Aorta (tissue), 5 donors: ENCODE data around the gene JPT1. TPM values are rescaled to one million over a fixed set of nuclear protein-coding genes. Genes with fewer than 3 reads are reported as not detected.
"Not testable (repeated sequence)": the region's sequence is repeated elsewhere in the genome, so short reads cannot be mapped to it uniquely, and the experiment has no call there.

Experiments used
- ATAC-seq: fragments of 200-7000 bp; cut with Tn5 transposase; one replicate; pipeline ENCODE4 v1.9.1; 2022; ENCODE audit warnings: moderate library complexity; ENCODE audit not compliant: low FRiP score
- DNase-seq, 2 donors: peaks; one replicate each; pipeline ENCODE4 v3.0.0-alpha.2; 2020
- H3K27ac ChIP-seq, 2 donors: one replicate each; pipeline ENCODE4 v1.5.1; 2013; ENCODE audit warnings: low read length in 2 of 2, mild to moderate bottlenecking in 2 of 2, moderate library complexity in 2 of 2, control low read depth in 1 of 2, inconsistent platforms in 1 of 2, low read depth in 1 of 2
- H3K27me3 ChIP-seq, 2 donors: one replicate each; pipeline ENCODE4 v1.6.1; 2013; ENCODE audit warnings: control low read depth in 1 of 2, low read length in 1 of 2, mild to moderate bottlenecking in 1 of 2, moderate library complexity in 1 of 2; ENCODE audit not compliant: insufficient read depth in 2 of 2, control insufficient read depth in 1 of 2
- H3K36me3 ChIP-seq, 2 donors: one replicate each; pipeline ENCODE4 v1.6.1; 2013; ENCODE audit warnings: control low read depth in 1 of 2, low read length in 1 of 2, mild to moderate bottlenecking in 1 of 2; ENCODE audit not compliant: insufficient read depth in 2 of 2, control insufficient read depth in 1 of 2
- H3K4me1 ChIP-seq, 2 donors: one replicate each; pipeline ENCODE4 v1.6.1; 2013; ENCODE audit warnings: low read length in 2 of 2, control low read depth in 1 of 2, mild to moderate bottlenecking in 1 of 2, moderate library complexity in 1 of 2; ENCODE audit not compliant: insufficient read depth in 2 of 2, control insufficient read depth in 1 of 2
- H3K4me3 ChIP-seq, 2 donors: one replicate each; pipeline ENCODE4 v1.5.1; 2013; ENCODE audit warnings: low read length in 2 of 2, control low read depth in 1 of 2, mild to moderate bottlenecking in 1 of 2
- H3K9me3 ChIP-seq: one replicate; pipeline ENCODE4 v1.6.1; 2013; ENCODE audit warnings: mild to moderate bottlenecking, low read length; ENCODE audit not compliant: control insufficient read depth
- WGBS, 2 donors: extraction: QIAGEN DNeasy Blood & Tissue Kit; methylation state at CpG; one replicate each; pipeline ENCODE4 v1.1.7; 2013; 5-methylcytosine and 5-hydroxymethylcytosine counted together
- intact Hi-C, 2 donors: fragments of 100-400 bp; cut with DNase I; formaldehyde crosslinking; loops; one replicate each; pipeline versions ENCODE4 v1.14.2 to v1.15.0; 2022
- polyA plus RNA-seq, 2 donors: library from polyadenylated mRNA; stranded (reverse); fragments of 200-250 nt; gene quantifications; one replicate each; pipeline ENCODE4 v1.2.3, GENCODE V29; 2013
- total RNA-seq, 2 donors: library from RNA; stranded (reverse); fragmentation: NEBNext Ultra II Directional; extraction: Animal tissue kit (Norgen Biotek cat#: 25700); gene quantifications; one replicate each; pipeline ENCODE4 v1.2.1, GENCODE V29; 2021
- donor health status: healthy with polysubstance abuse.
- donor health status: Bipolar disorder and iron deficiency.
- donor health status: DM: no; HTN: no; CAD: no.
- donor health status: DM: no; HTN: no; CAD: no.
- donor health status: DM: yes; HTN: yes; CAD: no.

Gene JPT1
- total and polyA plus RNA-seq, 4 donors = 10.8 to 144 (median 17.2) TPM

- Histone ChIP-seq H3K27ac (no peak overlapping the region), H3K9me3 (no peaks in the 10 kb centered on the region), H3K4me3 (no peak overlapping the region), H3K4me1 (no peaks in the 10 kb centered on the region), H3K36me3 (no peaks in the 10 kb centered on the region), H3K27me3 (no peaks in the 10 kb centered on the region)
- intact Hi-C loops = no loop called here
- 88 to 89% methylated on average over 33 of the region's 33 CpGs for WGBS, 2 donors
- DNase-seq (no peak), ATAC-seq (no peak)
Measured at GRCh38 chr17:75128694-75129505, 25.4 kb downstream of the JPT1 start.

GRCh38 chr17:75127936-75128335 is 26.4 kb downstream of the JPT1 start:
- ATAC-seq, intact Hi-C loops, H3K4me1 ChIP-seq, H3K27me3 ChIP-seq, H3K36me3 ChIP-seq, H3K9me3 ChIP-seq, H3K4me3 ChIP-seq, H3K27ac ChIP-seq, DNase-seq: not testable (repeated sequence)
- WGBS, 2 donors = 87 to 93% methylated on average over 5 of the region's 5 CpGs

- Histone ChIP-seq H3K4me1 (no peaks in the 10 kb centered on the region), H3K27ac (no peak overlapping the region), H3K9me3 (no peaks in the 10 kb centered on the region), H3K27me3 (no peaks in the 10 kb centered on the region), H3K4me3 (no peak overlapping the region), H3K36me3 (no peaks in the 10 kb centered on the region)
- intact Hi-C loops = no loop called here
- WGBS, 2 donors = 94 to 95% methylated on average over 8 of the region's 8 CpGs
- ATAC-seq (no peak), DNase-seq (no peak)
Measured at GRCh38 chr17:75126954-75127353, 27.4 kb downstream of the JPT1 start.

- Histone ChIP-seq H3K9me3 (no peaks in the 10 kb centered on the region), H3K4me3 (no peak overlapping the region), H3K27me3 (no peaks in the 10 kb centered on the region), H3K4me1 (no peaks in the 10 kb centered on the region), H3K36me3 (no peaks in the 10 kb centered on the region), H3K27ac (no peak overlapping the region)
- intact Hi-C loops = no loop called here
- WGBS, 2 donors = 57 to 58% methylated on average over 3 of the region's 3 CpGs
- DNase-seq = no peak
- ATAC-seq = no peak
Measured at GRCh38 chr17:75125984-75126383, 28.3 kb downstream of the JPT1 start.

GRCh38 chr17:75124819-75125162 is 29.5 kb downstream of the JPT1 start:
- Histone ChIP-seq H3K4me1 (no peaks in the 10 kb centered on the region), H3K27ac (no peak overlapping the region), H3K4me3 (no peak overlapping the region), H3K36me3 (no peaks in the 10 kb centered on the region), H3K27me3 (no peaks in the 10 kb centered on the region), H3K9me3 (no peaks in the 10 kb centered on the region)
- intact Hi-C loops = no loop called here
- ATAC-seq = no peak
- 90 to 93% methylated on average over 4 of the region's 4 CpGs for WGBS, 2 donors
- no peak for DNase-seq

GRCh38 chr17:75124041-75124818 is 30.1 kb downstream of the JPT1 start:
- ATAC-seq (peak; percentile 63), DNase-seq (peak in 1 of 2 donors; percentile 78)
- 84% methylated on average over 19 of the region's 19 CpGs for WGBS, 2 donors
- Histone ChIP-seq H3K4me1 (no peaks in the 10 kb centered on the region), H3K36me3 (no peaks in the 10 kb centered on the region), H3K27ac (no peak overlapping the region), H3K9me3 (no peaks in the 10 kb centered on the region), H3K4me3 (no peak overlapping the region), H3K27me3 (no peaks in the 10 kb centered on the region)
- intact Hi-C loops = no loop called here

- 93 to 95% methylated on average over 14 of the region's 14 CpGs for WGBS, 2 donors
- Histone ChIP-seq H3K4me3 (no peak overlapping the region), H3K4me1 (no peaks in the 10 kb centered on the region), H3K27me3 (no peaks in the 10 kb centered on the region), H3K9me3 (no peaks in the 10 kb centered on the region), H3K36me3 (no peaks in the 10 kb centered on the region), H3K27ac (no peak overlapping the region)
- intact Hi-C loops = loop anchor here in 1 of 2 donors (10.0 kb wide), 1 partner anchor 56 kb away; no protein-coding TSS in a partner anchor
- ATAC-seq (no peak), DNase-seq (no peak)
Measured at GRCh38 chr17:75118307-75118706, 36.0 kb downstream of the JPT1 start.

- no peak for DNase-seq
- WGBS, 2 donors = 81% methylated on average over 9 of the region's 9 CpGs
- no peak for ATAC-seq
- Histone ChIP-seq H3K27ac (no peak overlapping the region), H3K9me3 (no peaks in the 10 kb centered on the region), H3K4me1 (no peaks in the 10 kb centered on the region), H3K36me3 (no peaks in the 10 kb centered on the region), H3K4me3 (no peak overlapping the region), H3K27me3 (no peaks in the 10 kb centered on the region)
- intact Hi-C loops = loop anchor here in 1 of 2 donors (10.0 kb wide), 1 partner anchor 58 kb away; no protein-coding TSS in a partner anchor
Measured at GRCh38 chr17:75116737-75117136, 37.6 kb downstream of the JPT1 start.

- no peak overlapping the region for H3K4me3 ChIP-seq
- H3K36me3 ChIP-seq = no peaks in the 10 kb centered on the region
- no peak for DNase-seq
- no peaks in the 10 kb centered on the region for H3K4me1 ChIP-seq
- H3K27me3 ChIP-seq = no peaks in the 10 kb centered on the region
- intact Hi-C loops = loop anchor here (2.0 to 10.0 kb wide), 3 partner anchors 59 to 89 kb away; partner anchors contain the start of gene NUP85 (in 1 of the 2)
- no peak overlapping the region for H3K27ac ChIP-seq
- ATAC-seq = no peak
- no peaks in the 10 kb centered on the region for H3K9me3 ChIP-seq
Measured at GRCh38 chr17:75115555-75115954, 38.8 kb downstream of the JPT1 start.
